K562 (cell line): Measurements from ENCODE around the gene NHLRC2. TPM values are rescaled to one million over a fixed set of nuclear protein-coding genes. Genes with fewer than 3 reads are reported as not detected.

Experiments used
- ASH1L ChIP-seq: fragments of 450-650 bp; IDR thresholded peaks from 2 replicates; pipeline ENCODE4 v1.6.1; 2018; ENCODE audit warnings: borderline replicate concordance, mild to moderate bottlenecking, low read depth; ENCODE audit not compliant: partially characterized antibody
- ATF7 ChIP-seq: fragments of 450-650 bp; IDR thresholded peaks from 2 replicates; pipeline ENCODE4 v1.7.1; 2014; ENCODE audit warnings: mild to moderate bottlenecking, moderate library complexity
- C11orf30 ChIP-seq: fragments of 450-650 bp; IDR thresholded peaks from 2 replicates; pipeline ENCODE4 v1.6.1; 2016; ENCODE audit warnings: low read depth, mild to moderate bottlenecking
- CEBPG ChIP-seq, 3 experiments: fragments of 200-800 bp in 1 of 3; sonication (Bioruptor generic) in 1 of 3; sonication (generic) in 1 of 3; formaldehyde crosslinking in 1 of 3; IDR thresholded peaks in 2 of 3; conservative IDR thresholded peaks in 1 of 3; 2 replicates each; pipeline versions ENCODE4 v1.6.1 to v1.8.0; 2016 to 2022; ENCODE audit warnings: missing compliant biosample characterization in 2 of 3, missing genetic modification characterization in 2 of 3, mild to moderate bottlenecking in 1 of 3, missing genetic modification reagents in 1 of 3
- DIDO1 ChIP-seq: fragments of 450-650 bp; IDR thresholded peaks from 2 replicates; pipeline ENCODE4 v1.6.1; 2016; ENCODE audit warnings: low read depth, missing biosample characterization, missing genetic modification characterization
- HDAC1 ChIP-seq, 2 experiments: fragments of 450-650 bp; IDR thresholded peaks; 2 replicates each; pipeline ENCODE4 v1.6.1; 2016 to 2017; ENCODE audit warnings: inconsistent platforms in 1 of 2, mild to moderate bottlenecking in 1 of 2, moderate library complexity in 1 of 2
- MTF1 ChIP-seq: fragments of 250-450 bp; sonication (Bioruptor Pico); IDR thresholded peaks from 2 replicates; pipeline ENCODE4 v1.9.0; 2021; ENCODE audit warnings: moderate library complexity, mild to moderate bottlenecking, inconsistent platforms, borderline replicate concordance
- MYNN ChIP-seq, 2 experiments: sonication (generic); formaldehyde crosslinking in 1 of 2; IDR thresholded peaks; 2 replicates each; pipeline versions ENCODE4 v1.5.0 to v1.6.1; 2016 to 2020; ENCODE audit warnings: antibody characterized with exemption in 1 of 2, missing genetic modification reagents in 1 of 2
- NCOR1 ChIP-seq: fragments of 450-650 bp; IDR thresholded peaks from 2 replicates; pipeline ENCODE4 v1.6.1; 2016; ENCODE audit warnings: mild to moderate bottlenecking, moderate library complexity
- POLR2G ChIP-seq: fragments of 200-400 bp; formaldehyde crosslinking; IDR thresholded peaks from 2 replicates; pipeline ENCODE4 v1.6.1; 2017; ENCODE audit warnings: low read depth, mild to moderate bottlenecking, antibody characterized with exemption, low read length, moderate library complexity
- RBM25 ChIP-seq: fragments of 200-400 bp; formaldehyde crosslinking; IDR thresholded peaks from 2 replicates; pipeline ENCODE4 v1.6.1; 2018; ENCODE audit warnings: low read length, low read depth, moderate library complexity; ENCODE audit not compliant: severe bottlenecking
- SAFB2 ChIP-seq: fragments of 200-400 bp; formaldehyde crosslinking; IDR thresholded peaks from 2 replicates; pipeline ENCODE4 v1.6.1; 2018; ENCODE audit warnings: borderline replicate concordance, low read length, low read depth, moderate library complexity; ENCODE audit not compliant: severe bottlenecking
- SIN3B ChIP-seq: fragments of 450-650 bp; IDR thresholded peaks from 2 replicates; pipeline ENCODE4 v1.6.1; 2017; ENCODE audit warnings: low read depth, mild to moderate bottlenecking, moderate library complexity
- SRSF7 ChIP-seq: fragments of 200-400 bp; formaldehyde crosslinking; optimal IDR thresholded peaks from 2 replicates; pipeline ENCODE3; 2017; ENCODE audit warnings: mild to moderate bottlenecking, low read depth, low read length
- SRSF9 ChIP-seq: fragments of 200-400 bp; formaldehyde crosslinking; IDR thresholded peaks from 2 replicates; pipeline ENCODE4 v1.6.1; 2017; ENCODE audit warnings: low read depth, low read length, borderline replicate concordance
- TEAD2 ChIP-seq: fragments of 450-650 bp; IDR thresholded peaks from 2 replicates; pipeline ENCODE4 v1.6.1; 2016; ENCODE audit warnings: missing genetic modification characterization, control low read depth, missing compliant biosample characterization
- ZEB2 ChIP-seq: fragments of 450-650 bp; IDR thresholded peaks from 2 replicates; pipeline ENCODE4 v1.6.1; 2016
- ZFX ChIP-seq: sonication (generic); formaldehyde crosslinking; IDR thresholded peaks from 2 replicates; pipeline ENCODE4 v1.8.0; 2022; ENCODE audit warnings: mild to moderate bottlenecking, missing genetic modification reagents, moderate library complexity
- ZNF347 ChIP-seq: fragments of 450-650 bp; formaldehyde crosslinking; IDR thresholded peaks from 2 replicates; pipeline ENCODE4 v1.4.0; 2020; ENCODE audit warnings: low read depth, mild to moderate bottlenecking, moderate library complexity
- ZNF444 ChIP-seq: fragments of 250-450 bp; sonication (Bioruptor Pico); IDR thresholded peaks from 2 replicates; pipeline ENCODE4 v1.4.0; 2020; ENCODE audit warnings: mild to moderate bottlenecking, moderate library complexity
- polyA plus RNA-seq, 8 experiments: library from polyadenylated mRNA; depleted of rRNA in 4 of 8; stranded (reverse) in 5 of 8; unstranded in 3 of 8; fragments of >200 nt; fragmentation: Nextera tagmentation in 2 of 8; fragmentation: Illumina TruSeq in 1 of 8; extraction: Ambion mirVana in 2 of 8; extraction: Trizol in 1 of 8; gene quantifications; 2 replicates each; pipeline versions ENCODE4 v1.2.1 to v1.2.3, GENCODE V29; 2011 to 2014; ENCODE audit warnings: inconsistent platforms in 1 of 8, missing spikeins in 1 of 8
- total RNA-seq, 7 experiments: library from RNA; depleted of rRNA in 6 of 7; stranded (reverse); fragments of >200 nt in 6 of 7; fragmentation: Illumina TruSeq in 2 of 7; extraction: Trizol in 2 of 7; gene quantifications; 2 replicates each; pipeline versions ENCODE4 v1.2.1 to v1.2.3, GENCODE V29; 2011 to 2021; ENCODE audit warnings: low replicate concordance in 1 of 7
- TF ChIP-seq, protein P1 (sequence below): sonication (generic); formaldehyde crosslinking; IDR thresholded peaks from 2 replicates; pipeline ENCODE4 v1.8.0; 2022; ENCODE audit warnings: mild to moderate bottlenecking, missing genetic modification reagents, borderline replicate concordance
- TF ChIP-seq, protein P2 (sequence below), 2 experiments: fragments of 250-450 bp in 1 of 2; fragments of 450-650 bp in 1 of 2; sonication (Bioruptor Pico) in 1 of 2; IDR thresholded peaks; 2 replicates each; pipeline versions ENCODE4 v1.6.1 to v1.8.0; 2016 to 2021; ENCODE audit warnings: mild to moderate bottlenecking in 2 of 2, moderate library complexity in 2 of 2, missing compliant biosample characterization in 1 of 2, missing genetic modification characterization in 1 of 2
- TF ChIP-seq, protein P3 (sequence below): fragments of 450-650 bp; IDR thresholded peaks from 2 replicates; pipeline ENCODE4 v1.7.0; 2016; ENCODE audit warnings: borderline replicate concordance

The NHLRC2 gene
- total and polyA plus RNA-seq, 9 of the 15 experiments (the other 6 are each of a cell fraction or from before 2014, with no cell fraction given), result 1.5 to 22.4 (median 10.3) TPM

DNA sequence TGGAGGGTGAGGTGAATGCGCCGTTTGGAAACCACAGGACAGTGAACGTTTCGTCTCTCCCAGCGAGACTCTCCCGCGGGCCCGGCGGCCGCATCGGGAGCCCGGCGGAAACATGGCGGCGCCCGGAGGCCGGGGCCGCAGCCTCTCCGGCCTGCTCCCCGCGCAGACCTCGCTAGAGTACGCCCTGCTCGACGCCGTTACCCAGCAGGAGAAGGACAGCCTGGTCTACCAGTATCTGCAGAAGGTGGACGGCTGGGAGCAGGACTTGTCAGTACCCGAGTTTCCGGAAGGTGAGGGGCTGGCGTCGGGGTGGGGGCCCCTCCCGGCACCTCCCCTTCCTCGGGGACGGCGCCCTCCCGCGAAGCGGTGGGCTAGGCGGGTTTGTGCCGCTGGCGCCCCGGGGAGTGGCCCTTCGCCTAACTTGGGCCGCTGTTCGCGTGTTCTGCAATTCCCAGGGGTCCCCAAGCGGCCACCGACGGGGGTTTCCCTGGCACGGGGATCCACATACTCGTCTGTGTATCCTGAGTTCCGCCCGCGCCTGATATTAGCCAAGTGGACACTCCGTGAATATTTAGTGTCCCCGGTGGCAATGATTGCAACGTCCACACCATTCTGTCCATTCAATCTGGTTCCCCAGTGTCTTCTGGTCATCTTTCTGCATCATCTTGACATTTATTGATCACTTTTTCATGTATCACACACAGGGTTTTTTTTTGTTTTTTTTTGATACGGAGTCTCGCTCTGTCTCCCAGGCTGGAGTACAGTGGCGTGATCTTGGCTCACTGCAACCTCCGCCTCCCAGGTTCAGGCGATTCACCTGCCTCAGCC is 514 bp downstream of the NHLRC2 start (continued):
- TF ChIP-seq, protein P1, sequence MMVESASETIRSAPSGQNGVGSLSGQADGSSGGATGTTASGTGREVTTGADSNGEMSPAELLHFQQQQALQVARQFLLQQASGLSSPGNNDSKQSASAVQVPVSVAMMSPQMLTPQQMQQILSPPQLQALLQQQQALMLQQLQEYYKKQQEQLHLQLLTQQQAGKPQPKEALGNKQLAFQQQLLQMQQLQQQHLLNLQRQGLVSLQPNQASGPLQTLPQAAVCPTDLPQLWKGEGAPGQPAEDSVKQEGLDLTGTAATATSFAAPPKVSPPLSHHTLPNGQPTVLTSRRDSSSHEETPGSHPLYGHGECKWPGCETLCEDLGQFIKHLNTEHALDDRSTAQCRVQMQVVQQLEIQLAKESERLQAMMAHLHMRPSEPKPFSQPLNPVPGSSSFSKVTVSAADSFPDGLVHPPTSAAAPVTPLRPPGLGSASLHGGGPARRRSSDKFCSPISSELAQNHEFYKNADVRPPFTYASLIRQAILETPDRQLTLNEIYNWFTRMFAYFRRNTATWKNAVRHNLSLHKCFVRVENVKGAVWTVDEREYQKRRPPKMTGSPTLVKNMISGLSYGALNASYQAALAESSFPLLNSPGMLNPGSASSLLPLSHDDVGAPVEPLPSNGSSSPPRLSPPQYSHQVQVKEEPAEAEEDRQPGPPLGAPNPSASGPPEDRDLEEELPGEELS, result no peak
- TF ChIP-seq MTF1 (CRISPR knock-in tag) (no peak), ZNF444 (CRISPR knock-in tag) (no peak), NCOR1 (no peak), SIN3B (no peak), DIDO1 (tag) (no peak), ZFX (peak; percentile 96), ASH1L (no peak), POLR2G (peak; percentile 87), ZEB2 (no peak), SAFB2 (no peak), MYNN (IDR thresholded peaks at IDR 0.05) (no peak), MYNN (CRISPR knock-in tag; IDR thresholded peaks at IDR 0.05) (no peak), SRSF9 (no peak), RBM25 (no peak), SRSF7 (no peak), TEAD2 (tag) (no peak), HDAC1 (IDR thresholded peaks at IDR 0.05) (peak in 1 of 2 experiments; percentile 30; a peak in 2 of 4 replicates), ATF7 (no peak), CEBPG (CRISPR knock-in tag; IDR thresholded peaks at IDR 0.05) (no peak), CEBPG (tag; conservative IDR thresholded peaks at IDR 0.05 in 1 of 2, IDR thresholded peaks at IDR 0.05 in 1 of 2) (no peak), C11orf30 (no peak), ZNF347 (CRISPR knock-in tag) (no peak)
- TF ChIP-seq, protein P2, sequence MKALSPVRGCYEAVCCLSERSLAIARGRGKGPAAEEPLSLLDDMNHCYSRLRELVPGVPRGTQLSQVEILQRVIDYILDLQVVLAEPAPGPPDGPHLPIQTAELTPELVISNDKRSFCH (CRISPR knock-in tag; IDR thresholded peaks at IDR 0.05), result no peak
- TF ChIP-seq, protein P2 (tag; IDR thresholded peaks at IDR 0.05), result no peak
- TF ChIP-seq, protein P3, sequence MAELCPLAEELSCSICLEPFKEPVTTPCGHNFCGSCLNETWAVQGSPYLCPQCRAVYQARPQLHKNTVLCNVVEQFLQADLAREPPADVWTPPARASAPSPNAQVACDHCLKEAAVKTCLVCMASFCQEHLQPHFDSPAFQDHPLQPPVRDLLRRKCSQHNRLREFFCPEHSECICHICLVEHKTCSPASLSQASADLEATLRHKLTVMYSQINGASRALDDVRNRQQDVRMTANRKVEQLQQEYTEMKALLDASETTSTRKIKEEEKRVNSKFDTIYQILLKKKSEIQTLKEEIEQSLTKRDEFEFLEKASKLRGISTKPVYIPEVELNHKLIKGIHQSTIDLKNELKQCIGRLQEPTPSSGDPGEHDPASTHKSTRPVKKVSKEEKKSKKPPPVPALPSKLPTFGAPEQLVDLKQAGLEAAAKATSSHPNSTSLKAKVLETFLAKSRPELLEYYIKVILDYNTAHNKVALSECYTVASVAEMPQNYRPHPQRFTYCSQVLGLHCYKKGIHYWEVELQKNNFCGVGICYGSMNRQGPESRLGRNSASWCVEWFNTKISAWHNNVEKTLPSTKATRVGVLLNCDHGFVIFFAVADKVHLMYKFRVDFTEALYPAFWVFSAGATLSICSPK, result 0 out of 2 replicates have a peak, but pooled peaks have one; percentile 35
